Lower lobe of right lung (tissue), 2 donors: ENCODE measurements around the gene NSG2. TPM values are rescaled to one million over a fixed set of nuclear protein-coding genes. Genes with fewer than 3 reads are reported as not detected.

Experiments
- ATAC-seq, 2 donors: fragments of 200-7000 bp; cut with Tn5 transposase; one replicate each; pipeline ENCODE4 v1.9.1; 2020 to 2022; ENCODE audit warnings: mild to moderate bottlenecking in 2 of 2, moderate library complexity in 2 of 2
- DNase-seq: peaks from one replicate; pipeline ENCODE4 v3.0.0-alpha.2; 2020
- H3K27ac ChIP-seq: fragments of 200-600 bp; one replicate; pipeline ENCODE4 v1.8.0; 2022
- H3K27me3 ChIP-seq: fragments of 200-600 bp; one replicate; pipeline ENCODE4 v1.8.0; 2022; ENCODE audit warnings: low read depth
- H3K36me3 ChIP-seq: fragments of 200-600 bp; one replicate; pipeline ENCODE4 v1.8.0; 2022; ENCODE audit warnings: mild to moderate bottlenecking
- H3K4me1 ChIP-seq: fragments of 200-600 bp; one replicate; pipeline ENCODE4 v1.8.0; 2022
- H3K4me3 ChIP-seq: fragments of 200-600 bp; one replicate; pipeline ENCODE4 v1.8.0; 2022; ENCODE audit warnings: mild to moderate bottlenecking
- H3K9me3 ChIP-seq: fragments of 200-600 bp; one replicate; pipeline ENCODE4 v1.8.0; 2022
- CTCF ChIP-seq: fragments of 200-600 bp; IDR thresholded peaks from one replicate; pipeline ENCODE4 v1.8.0; 2022; ENCODE audit warnings: antibody characterized with exemption, mild to moderate bottlenecking
- intact Hi-C: fragments of 100-400 bp; cut with DNase I; formaldehyde crosslinking; loops from one replicate; pipeline ENCODE4 v1.11.0; 2022
- total RNA-seq: library from RNA; stranded (reverse); fragmentation: NEBNext Ultra II Directional; extraction: Animal tissue kit (Norgen Biotek cat#: 25700); gene quantifications from one replicate; pipeline ENCODE4 v1.2.1, GENCODE V29; 2021
- donor health status: DM: no; HTN: yes; CAD: no; lungs with severe emphysema.

NSG2 gene
- total RNA-seq, 1 donor from 2014 or later = not detected

- TF ChIP-seq CTCF = no peak
These were observed 103.9 kb downstream of the NSG2 start for GRCh38 chr5:174149426-174149825.

GRCh38 chr5:174149989-174150388 lies 104.5 kb downstream of the NSG2 start:
- DNase-seq (no peak), ATAC-seq (no peak)
- peaks cover 6% of the 10 kb centered on the region for H3K9me3 ChIP-seq
- intact Hi-C loops = no loop called here
- H3K4me3 ChIP-seq = no peak overlapping the region
- H3K4me1 ChIP-seq = no peaks in the 10 kb centered on the region
- no peak overlapping the region for H3K27ac ChIP-seq
- no peak for TF ChIP-seq CTCF
- H3K36me3 ChIP-seq = no peaks in the 10 kb centered on the region
- H3K27me3 ChIP-seq = no peaks in the 10 kb centered on the region

More at GRCh38 chr5:174149426-174149825, 103.9 kb downstream of the NSG2 start:
- Histone ChIP-seq H3K4me3 (no peak overlapping the region), H3K27ac (no peak overlapping the region), H3K9me3 (peaks cover 2% of the 10 kb centered on the region), H3K4me1 (no peaks in the 10 kb centered on the region), H3K27me3 (no peaks in the 10 kb centered on the region), H3K36me3 (no peaks in the 10 kb centered on the region)
- DNase-seq (no peak), ATAC-seq (no peak)
- intact Hi-C loops = no loop called here

GRCh38 chr5:174151599-174152181 lies 106.2 kb downstream of the NSG2 start:
- TF ChIP-seq CTCF = no peak
- ATAC-seq = no peak
- no peaks in the 10 kb centered on the region for H3K36me3 ChIP-seq
- no peak for DNase-seq
- no peak overlapping the region for H3K4me3 ChIP-seq
- peaks cover 6% of the 10 kb centered on the region for H3K9me3 ChIP-seq
- H3K27ac ChIP-seq = no peak overlapping the region
- intact Hi-C loops = no loop called here
- no peaks in the 10 kb centered on the region for H3K27me3 ChIP-seq
- H3K4me1 ChIP-seq = no peaks in the 10 kb centered on the region

GRCh38 chr5:174154559-174154958 lies 109.1 kb downstream of the NSG2 start:
- H3K27me3 ChIP-seq = no peaks in the 10 kb centered on the region
- no peak overlapping the region for H3K27ac ChIP-seq
- ATAC-seq (no peak), DNase-seq (no peak)
- peaks cover 6% of the 10 kb centered on the region for H3K9me3 ChIP-seq
- no peak for TF ChIP-seq CTCF
- intact Hi-C loops = no loop called here
- no peaks in the 10 kb centered on the region for H3K36me3 ChIP-seq
- no peak overlapping the region for H3K4me3 ChIP-seq
- H3K4me1 ChIP-seq = no peaks in the 10 kb centered on the region

GRCh38 chr5:174155281-174155680 lies 109.8 kb downstream of the NSG2 start:
- intact Hi-C loops = no loop called here
- DNase-seq = no peak
- no peak overlapping the region for H3K27ac ChIP-seq
- no peaks in the 10 kb centered on the region for H3K27me3 ChIP-seq
- TF ChIP-seq CTCF = no peak
- peaks cover 6% of the 10 kb centered on the region for H3K9me3 ChIP-seq
- H3K4me3 ChIP-seq = no peak overlapping the region
- no peaks in the 10 kb centered on the region for H3K4me1 ChIP-seq
- H3K36me3 ChIP-seq = no peaks in the 10 kb centered on the region
- no peak for ATAC-seq

- H3K27ac ChIP-seq = no peak overlapping the region
- no peak for ATAC-seq
- H3K4me3 ChIP-seq = no peak overlapping the region
- no peaks in the 10 kb centered on the region for H3K36me3 ChIP-seq
- peaks cover 6% of the 10 kb centered on the region for H3K9me3 ChIP-seq
- no peak for TF ChIP-seq CTCF
- no peak for DNase-seq
- intact Hi-C loops = no loop called here
- H3K27me3 ChIP-seq = no peaks in the 10 kb centered on the region
- no peaks in the 10 kb centered on the region for H3K4me1 ChIP-seq
These were observed 110.2 kb downstream of the NSG2 start for GRCh38 chr5:174155706-174156105.
